ENCODE data around the gene SPRR2G. TPM values are rescaled to one million over a fixed set of nuclear protein-coding genes. Genes with fewer than 3 reads are reported as not detected.
"Not testable (repeated sequence)": the region's sequence is repeated elsewhere in the genome, so short reads cannot be mapped to it uniquely, and the experiment has no call there.

SPRR2G gene
- total RNA-seq, 1 experiment from 2014 or later, result not detected

DNA sequence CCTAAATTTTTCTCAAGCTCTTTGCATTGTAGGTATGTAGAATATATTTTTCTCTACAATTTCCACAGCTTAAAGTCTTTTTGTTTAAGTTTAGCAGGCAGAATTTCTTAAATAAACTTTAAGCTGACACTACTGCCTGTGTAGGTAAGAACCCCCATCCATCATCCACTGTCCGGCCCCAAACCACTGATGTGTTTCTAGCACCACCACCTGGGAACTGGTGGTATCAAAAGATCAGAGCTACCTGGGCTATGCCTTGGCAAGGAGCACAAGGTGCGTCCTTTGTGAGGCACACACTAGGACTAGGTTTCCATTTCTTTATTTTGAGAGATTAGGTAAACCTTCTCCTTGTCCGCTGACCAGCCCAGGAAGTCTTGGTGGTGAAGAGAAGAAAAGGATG is 42.0 kb upstream of the SPRR2G start:
- intact Hi-C loops (cut with micrococcal nuclease), result loop anchor here (1.0 kb wide), 1 partner anchor 321 kb away; no protein-coding TSS in a partner anchor
- no peak overlapping the region for H3K9ac ChIP-seq (ENCODE audit: low read length)
- ATAC-seq (peak; percentile 63), DNase-seq (peak; percentile 74)
- no peaks in the 10 kb centered on the region for H3F3A ChIP-seq (ENCODE audit: low read length, unreplicated experiment)
- H3K4me1 ChIP-seq (ENCODE audit: insufficient read depth, low read length), result no peaks in the 10 kb centered on the region
- H2AFZ ChIP-seq (ENCODE audit: low read length), result no peak overlapping the region
- H4K20me1 ChIP-seq (ENCODE audit: low read length), result no peaks in the 10 kb centered on the region
- H3K9me2 ChIP-seq (replicated peaks; ENCODE audit: low read length), result no peaks in the 10 kb centered on the region
- H3K27me3 ChIP-seq (ENCODE audit: low read length), result peaks cover 46% of the 10 kb centered on the region
- no peak overlapping the region for H3K27ac ChIP-seq (ENCODE audit: low read length)
- H3K4me2 ChIP-seq (ENCODE audit: low read length), result no peak overlapping the region
- H3K4me3 ChIP-seq (ENCODE audit: low read length), result no peak overlapping the region
- no peak for TF ChIP-seq EZH2phosphoT487 (IDR thresholded peaks at IDR 0.05; ENCODE audit: borderline replicate concordance, low read length)
- TF ChIP-seq, protein P1, sequence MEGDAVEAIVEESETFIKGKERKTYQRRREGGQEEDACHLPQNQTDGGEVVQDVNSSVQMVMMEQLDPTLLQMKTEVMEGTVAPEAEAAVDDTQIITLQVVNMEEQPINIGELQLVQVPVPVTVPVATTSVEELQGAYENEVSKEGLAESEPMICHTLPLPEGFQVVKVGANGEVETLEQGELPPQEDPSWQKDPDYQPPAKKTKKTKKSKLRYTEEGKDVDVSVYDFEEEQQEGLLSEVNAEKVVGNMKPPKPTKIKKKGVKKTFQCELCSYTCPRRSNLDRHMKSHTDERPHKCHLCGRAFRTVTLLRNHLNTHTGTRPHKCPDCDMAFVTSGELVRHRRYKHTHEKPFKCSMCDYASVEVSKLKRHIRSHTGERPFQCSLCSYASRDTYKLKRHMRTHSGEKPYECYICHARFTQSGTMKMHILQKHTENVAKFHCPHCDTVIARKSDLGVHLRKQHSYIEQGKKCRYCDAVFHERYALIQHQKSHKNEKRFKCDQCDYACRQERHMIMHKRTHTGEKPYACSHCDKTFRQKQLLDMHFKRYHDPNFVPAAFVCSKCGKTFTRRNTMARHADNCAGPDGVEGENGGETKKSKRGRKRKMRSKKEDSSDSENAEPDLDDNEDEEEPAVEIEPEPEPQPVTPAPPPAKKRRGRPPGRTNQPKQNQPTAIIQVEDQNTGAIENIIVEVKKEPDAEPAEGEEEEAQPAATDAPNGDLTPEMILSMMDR (conservative IDR thresholded peaks at IDR 0.05; ENCODE audit: low read depth, low read length), result peak; percentile 94
- H3K79me2 ChIP-seq (ENCODE audit: low read length), result no peaks in the 10 kb centered on the region
- H3K36me3 ChIP-seq (ENCODE audit: low read depth, low read length), result no peaks in the 10 kb centered on the region
- POLR2A ChIA-PET (ENCODE audit: unreplicated experiment), result no interaction called here
- no TSS peak for BruUV-seq (replicated peaks)
- CTCF ChIA-PET, result interaction anchor here (0.5 to 1.6 kb wide), 7 partner anchors 14 to 822 kb away, joined by 3 to 8 read pairs (median 4); no protein-coding TSS in a partner anchor
- H3K9me3 ChIP-seq (ENCODE audit: low read length), result no peaks in the 10 kb centered on the region

DNA sequence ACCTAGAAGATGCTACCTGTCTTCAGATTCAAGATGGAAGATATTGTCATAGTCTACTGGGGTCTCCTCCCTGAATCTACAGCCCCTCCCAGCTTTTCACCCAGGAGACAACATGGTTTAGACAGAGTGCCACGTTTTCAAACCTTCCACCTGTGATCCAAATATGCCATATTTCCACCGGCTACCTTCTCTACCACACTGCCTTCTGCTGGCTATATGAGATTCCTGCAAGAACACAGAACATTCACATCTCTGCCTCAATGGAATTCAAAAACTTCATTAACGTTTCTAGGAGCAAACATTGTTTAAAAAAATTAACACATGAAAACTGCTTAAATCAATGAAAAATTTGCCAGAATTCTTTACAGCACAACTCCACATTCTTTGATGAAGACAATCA is 39.7 kb upstream of the SPRR2G start:
- Histone ChIP-seq H3K9me2 (replicated peaks; ENCODE audit: low read length) (no peaks in the 10 kb centered on the region), H3K4me2 (ENCODE audit: low read length) (no peak overlapping the region), H3K79me2 (ENCODE audit: low read length) (no peaks in the 10 kb centered on the region), H2AFZ (ENCODE audit: low read length) (no peak overlapping the region), H4K20me1 (ENCODE audit: low read length) (no peaks in the 10 kb centered on the region), H3K4me3 (ENCODE audit: low read length) (no peak overlapping the region), H3K9me3 (ENCODE audit: low read length) (no peaks in the 10 kb centered on the region), H3K36me3 (ENCODE audit: low read depth, low read length) (no peaks in the 10 kb centered on the region), H3K27ac (ENCODE audit: low read length) (no peak overlapping the region), H3K9ac (ENCODE audit: low read length) (no peak overlapping the region), H3K27me3 (ENCODE audit: low read length) (peaks cover 25% of the 10 kb centered on the region), H3F3A (ENCODE audit: low read length, unreplicated experiment) (no peaks in the 10 kb centered on the region), H3K4me1 (ENCODE audit: insufficient read depth, low read length) (no peaks in the 10 kb centered on the region)
- DNase-seq, result peak; percentile 56
- intact Hi-C loops (cut with micrococcal nuclease), result no loop called here
- TF ChIP-seq, protein P1 (conservative IDR thresholded peaks at IDR 0.05; ENCODE audit: low read depth, low read length), result peak; percentile 90
- no peak for TF ChIP-seq EZH2 (IDR thresholded peaks at IDR 0.05; ENCODE audit: low read length, unreplicated experiment)
- TF ChIP-seq EZH2phosphoT487 (IDR thresholded peaks at IDR 0.05; ENCODE audit: borderline replicate concordance, low read length), result no peak
- BruUV-seq (replicated peaks), result no TSS peak
- ChIA-PET POLR2A (ENCODE audit: unreplicated experiment) (no interaction called here), CTCF (no interaction called here)
- ATAC-seq, result no peak

DNA sequence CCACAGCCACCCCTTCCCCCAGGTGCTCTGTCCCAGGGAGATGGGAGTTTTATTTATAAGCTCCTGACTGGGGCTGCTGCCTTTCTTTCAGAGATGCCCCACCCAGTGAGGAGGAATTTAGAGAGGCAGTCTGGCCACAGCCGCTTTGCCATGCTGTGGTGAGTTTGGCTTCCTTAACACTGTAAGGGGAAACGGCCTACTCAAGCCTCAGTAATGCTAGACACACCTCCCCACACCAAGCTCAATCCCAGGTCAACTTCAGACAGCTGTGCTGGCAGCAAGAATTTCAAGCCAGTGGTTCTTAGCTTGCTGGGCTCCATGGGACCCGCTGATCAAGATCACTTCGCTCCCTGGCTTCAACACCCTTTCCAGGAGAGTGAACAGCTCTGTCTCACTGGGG is 37.6 kb upstream of the SPRR2G start:
- H2AFZ ChIP-seq (ENCODE audit: low read length); H4K20me1 ChIP-seq (ENCODE audit: low read length); CTCF ChIA-PET; H3K9me3 ChIP-seq (ENCODE audit: low read length); intact Hi-C loops (cut with micrococcal nuclease); H3K27ac ChIP-seq (ENCODE audit: low read length); H3K27me3 ChIP-seq (ENCODE audit: low read length); H3K9ac ChIP-seq (ENCODE audit: low read length); H3K36me3 ChIP-seq (ENCODE audit: low read depth, low read length); H3K4me1 ChIP-seq (ENCODE audit: insufficient read depth, low read length); POLR2A ChIA-PET (ENCODE audit: unreplicated experiment); H3K4me3 ChIP-seq (ENCODE audit: low read length); H3K4me2 ChIP-seq (ENCODE audit: low read length); H3K9me2 ChIP-seq (replicated peaks; ENCODE audit: low read length); H3K79me2 ChIP-seq (ENCODE audit: low read length); BruUV-seq (replicated peaks); H3F3A ChIP-seq (ENCODE audit: low read length, unreplicated experiment): not testable (repeated sequence)
- DNase-seq (peak; percentile 33), ATAC-seq (peak; percentile 42; the same call in 1 of the 2 replicates)

Data from PC-3 (cell line).